M059J (cell line): ENCODE data around the gene TM9SF3. TPM values are rescaled to one million over a fixed set of nuclear protein-coding genes. Genes with fewer than 3 reads are reported as not detected.
"Not testable (repeated sequence)": the region's sequence is repeated elsewhere in the genome, so short reads cannot be mapped to it uniquely, and the experiment has no call there.

ENCODE experiments used
- DNase-seq: peaks from one replicate; pipeline ENCODE4 v3.0.0-alpha.2; 2012; ENCODE audit warnings: low read depth
- total RNA-seq: library from RNA; depleted of rRNA; stranded (reverse); fragments of >200 nt; shearing (Covaris generic); gene quantifications from 2 replicates; pipeline ENCODE4 v1.2.3, GENCODE V29; 2014

Gene TM9SF3
- total RNA-seq, 1 experiment from 2014 or later, result 77.3 TPM

- DNase-seq, result no peak
These were observed 13.5 kb upstream of the TM9SF3 start for GRCh38 chr10:96600337-96600736.

GRCh38 chr10:96598846-96599245 lies 12.0 kb upstream of the TM9SF3 start:
- DNase-seq, result no peak

GRCh38 chr10:96596422-96597407 lies 9.9 kb upstream of the TM9SF3 start:
- DNase-seq, result no peak

- no peak for DNase-seq
These were observed 8.9 kb upstream of the TM9SF3 start for GRCh38 chr10:96595741-96596140.

GRCh38 chr10:96591946-96592345 lies 5.1 kb upstream of the TM9SF3 start:
- no peak for DNase-seq

- DNase-seq, result peak; percentile 66
These were observed 2.0 kb upstream of the TM9SF3 start for GRCh38 chr10:96588616-96589419.

- peak; percentile 9 for DNase-seq
These were observed 1.3 kb upstream of the TM9SF3 start for GRCh38 chr10:96588060-96588554.

GRCh38 chr10:96587264-96588059 lies 650 bp upstream of the TM9SF3 start:
- DNase-seq, result peak; percentile 87

GRCh38 chr10:96585736-96586418 lies 935 bp downstream of the TM9SF3 start:
- peak; percentile 23 for DNase-seq

- DNase-seq, result no peak
These were observed 2.3 kb downstream of the TM9SF3 start for GRCh38 chr10:96584474-96584873.

GRCh38 chr10:96584035-96584434 lies 2.8 kb downstream of the TM9SF3 start:
- no peak for DNase-seq

- DNase-seq, result no peak
These were observed 7.7 kb downstream of the TM9SF3 start for GRCh38 chr10:96579133-96579532.

- DNase-seq, result peak; percentile 3
These were observed 8.2 kb downstream of the TM9SF3 start for GRCh38 chr10:96578633-96579032.

GRCh38 chr10:96578022-96578421 lies 8.8 kb downstream of the TM9SF3 start:
- no peak for DNase-seq

- no peak for DNase-seq
These were observed 9.7 kb downstream of the TM9SF3 start for GRCh38 chr10:96577069-96577468.

- DNase-seq, result no peak
These were observed 10.4 kb downstream of the TM9SF3 start for GRCh38 chr10:96576277-96576980.

GRCh38 chr10:96574564-96574963 lies 12.2 kb downstream of the TM9SF3 start:
- not testable (repeated sequence) for DNase-seq

GRCh38 chr10:96573036-96573435 lies 13.8 kb downstream of the TM9SF3 start:
- DNase-seq, result no peak

- DNase-seq, result no peak
These were observed 15.5 kb downstream of the TM9SF3 start for GRCh38 chr10:96570983-96571964.
